ENCODE data around the gene SCMH1.
"Not testable (repeated sequence)": the region's sequence is repeated elsewhere in the genome, so short reads cannot be mapped to it uniquely, and the experiment has no call there.

SCMH1 gene

GRCh38 chr1:41241749-41242341 is at the start of gene SCMH1:
SCMH1 (minus strand) TSS chr1:41242306; CDS start chr1:41186133, 56,173 bp downstream.
- DNase-seq: no peak

- DNase-seq: no peak
Measured at GRCh38 chr1:41291195-41291594, 49.1 kb upstream of the SCMH1 start.

GRCh38 chr1:41289196-41289595 is 47.1 kb upstream of the SCMH1 start:
- no peak for DNase-seq

GRCh38 chr1:41286992-41287391 is 44.9 kb upstream of the SCMH1 start:
- no peak for DNase-seq

GRCh38 chr1:41286486-41286885 is 44.4 kb upstream of the SCMH1 start:
- no peak for DNase-seq

- no peak for DNase-seq
Measured at GRCh38 chr1:41285818-41286217, 43.7 kb upstream of the SCMH1 start.

GRCh38 chr1:41284121-41284520 is 42.0 kb upstream of the SCMH1 start:
- DNase-seq: no peak

GRCh38 chr1:41282679-41283317 is 40.7 kb upstream of the SCMH1 start:
- peak; percentile 28 for DNase-seq

GRCh38 chr1:41281334-41281733 is 39.2 kb upstream of the SCMH1 start:
- DNase-seq: no peak

GRCh38 chr1:41280202-41281032 is 38.3 kb upstream of the SCMH1 start:
- no peak for DNase-seq

GRCh38 chr1:41278076-41278475 is 36.0 kb upstream of the SCMH1 start:
- DNase-seq: no peak

GRCh38 chr1:41277371-41277975 is 35.4 kb upstream of the SCMH1 start:
- no peak for DNase-seq

GRCh38 chr1:41275831-41276230 is 33.7 kb upstream of the SCMH1 start:
- no peak for DNase-seq

- peak; percentile 55 for DNase-seq
Measured at GRCh38 chr1:41274752-41275545, 32.8 kb upstream of the SCMH1 start.

- no peak for DNase-seq
Measured at GRCh38 chr1:41272601-41273000, 30.5 kb upstream of the SCMH1 start.

GRCh38 chr1:41268154-41268770 is 26.2 kb upstream of the SCMH1 start:
- peak; percentile 88 for DNase-seq

GRCh38 chr1:41261926-41262618 is 20.0 kb upstream of the SCMH1 start:
- DNase-seq: no peak

GRCh38 chr1:41260768-41261167 is 18.7 kb upstream of the SCMH1 start:
- DNase-seq: no peak

- DNase-seq: no peak
Measured at GRCh38 chr1:41259221-41259620, 17.1 kb upstream of the SCMH1 start.

- no peak for DNase-seq
Measured at GRCh38 chr1:41255978-41256377, 13.9 kb upstream of the SCMH1 start.

- DNase-seq: not testable (repeated sequence)
Measured at GRCh38 chr1:41251120-41251519, 9.0 kb upstream of the SCMH1 start.

- DNase-seq: no peak
Measured at GRCh38 chr1:41249319-41249718, 7.2 kb upstream of the SCMH1 start.

Measured in NCI-H1694 treated with DMSO at 0.1 percent for 48 hours (cell line).